Astrocyte (in vitro differentiated cells and primary cell): ENCODE measurements around the gene CBX6.
A peak's percentile ranks its signal among the peaks of the same experiment; 100 is the strongest.

Source experiments
- EZH2 ChIP-seq: IDR thresholded peaks from 2 replicates; pipeline ENCODE4 v1.6.1; 2012; ENCODE audit warnings: mild to moderate bottlenecking, low read length, inconsistent platforms; ENCODE audit not compliant: insufficient read depth
- TF ChIP-seq, protein P1 (sequence below): IDR thresholded peaks from 2 replicates; pipeline ENCODE4 v1.5.1; 2011; ENCODE audit warnings: low read depth, mild to moderate bottlenecking, inconsistent platforms, low read length, moderate library complexity; ENCODE audit not compliant: insufficient read depth

GRCh38 chr22:38868886-38869381, 3.1 kb downstream of the CBX6 start:
- TF ChIP-seq, protein P1, sequence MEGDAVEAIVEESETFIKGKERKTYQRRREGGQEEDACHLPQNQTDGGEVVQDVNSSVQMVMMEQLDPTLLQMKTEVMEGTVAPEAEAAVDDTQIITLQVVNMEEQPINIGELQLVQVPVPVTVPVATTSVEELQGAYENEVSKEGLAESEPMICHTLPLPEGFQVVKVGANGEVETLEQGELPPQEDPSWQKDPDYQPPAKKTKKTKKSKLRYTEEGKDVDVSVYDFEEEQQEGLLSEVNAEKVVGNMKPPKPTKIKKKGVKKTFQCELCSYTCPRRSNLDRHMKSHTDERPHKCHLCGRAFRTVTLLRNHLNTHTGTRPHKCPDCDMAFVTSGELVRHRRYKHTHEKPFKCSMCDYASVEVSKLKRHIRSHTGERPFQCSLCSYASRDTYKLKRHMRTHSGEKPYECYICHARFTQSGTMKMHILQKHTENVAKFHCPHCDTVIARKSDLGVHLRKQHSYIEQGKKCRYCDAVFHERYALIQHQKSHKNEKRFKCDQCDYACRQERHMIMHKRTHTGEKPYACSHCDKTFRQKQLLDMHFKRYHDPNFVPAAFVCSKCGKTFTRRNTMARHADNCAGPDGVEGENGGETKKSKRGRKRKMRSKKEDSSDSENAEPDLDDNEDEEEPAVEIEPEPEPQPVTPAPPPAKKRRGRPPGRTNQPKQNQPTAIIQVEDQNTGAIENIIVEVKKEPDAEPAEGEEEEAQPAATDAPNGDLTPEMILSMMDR, result peak; percentile 79
- no peak for TF ChIP-seq EZH2
